DOHH2 (cell line): Measurements from ENCODE around the gene ASB7.

Experiments
- H3F3A ChIP-seq: fragments of 200-600 bp; sonication (generic), shearing (Covaris generic); 2 replicates; pipeline ENCODE4 v1.6.0; 2016; ENCODE audit warnings: antibody characterized with exemption, mild to moderate bottlenecking; ENCODE audit not compliant: control insufficient read depth, insufficient read depth
- H3K27ac ChIP-seq: fragments of 200-600 bp; sonication (generic); 2 replicates; pipeline ENCODE4 v1.5.1; 2014; ENCODE audit warnings: low read depth, mild to moderate bottlenecking, low read length, moderate library complexity
- H3K27me3 ChIP-seq: fragments of 200-600 bp; sonication (generic); 2 replicates; pipeline ENCODE4 v1.6.1; 2014; ENCODE audit warnings: mild to moderate bottlenecking, low read length, mixed read lengths; ENCODE audit not compliant: control insufficient read depth
- H3K36me3 ChIP-seq: fragments of 200-600 bp; sonication (generic); 2 replicates; pipeline ENCODE4 v1.6.1; 2014; ENCODE audit warnings: mild to moderate bottlenecking, low read length, moderate library complexity, mixed read lengths; ENCODE audit not compliant: control insufficient read depth
- H3K4me1 ChIP-seq: fragments of 200-600 bp; sonication (generic); 2 replicates; pipeline ENCODE4 v1.6.1; 2014; ENCODE audit warnings: mild to moderate bottlenecking, low read length, mixed read lengths; ENCODE audit not compliant: control insufficient read depth
- H3K4me2 ChIP-seq: fragments of 200-600 bp; sonication (generic); 2 replicates; pipeline ENCODE4 v1.6.0; 2014; ENCODE audit warnings: mild to moderate bottlenecking, low read length, moderate library complexity
- H3K4me3 ChIP-seq: fragments of 200-600 bp; sonication (generic); 2 replicates; pipeline ENCODE4 v1.5.1; 2014; ENCODE audit warnings: mild to moderate bottlenecking, low read length, mixed read lengths
- H3K79me2 ChIP-seq: fragments of 200-600 bp; sonication (generic); 2 replicates; pipeline ENCODE4 v1.6.1; 2014; ENCODE audit warnings: mild to moderate bottlenecking, low read length, mixed read lengths; ENCODE audit not compliant: control insufficient read depth
- H3K9me2 ChIP-seq: fragments of 200-600 bp; sonication (generic); replicated peaks from 2 replicates; pipeline ENCODE4 v1.6.1; 2014; ENCODE audit warnings: mild to moderate bottlenecking, low read length, mixed read lengths; ENCODE audit not compliant: control insufficient read depth
- H3K9me3 ChIP-seq: fragments of 200-600 bp; sonication (generic); 2 replicates; pipeline ENCODE4 v1.6.1; 2014; ENCODE audit warnings: antibody characterized with exemption, low read length, mixed read lengths; ENCODE audit not compliant: control insufficient read depth, insufficient read depth
- H4K20me1 ChIP-seq: fragments of 200-600 bp; sonication (generic); 2 replicates; pipeline ENCODE4 v1.6.0; 2014; ENCODE audit warnings: low read depth, mild to moderate bottlenecking, antibody characterized with exemption, low read length, moderate library complexity; ENCODE audit not compliant: control insufficient read depth, insufficient read depth
- EZH2phosphoT487 ChIP-seq: fragments of 200-600 bp; sonication (generic); IDR thresholded peaks from 2 replicates; pipeline ENCODE4 v1.6.1; 2017; ENCODE audit warnings: borderline replicate concordance, mild to moderate bottlenecking, antibody characterized with exemption, low read length, moderate library complexity, mixed read lengths
- TF ChIP-seq, protein P1 (sequence below): fragments of 200-600 bp; sonication (generic); IDR thresholded peaks from one replicate; pipeline ENCODE4 v1.5.1; 2014; ENCODE audit warnings: antibody characterized with exemption, mild to moderate bottlenecking, low read depth, low read length; ENCODE audit not compliant: poor library complexity, severe bottlenecking

ASB7 gene

DNA sequence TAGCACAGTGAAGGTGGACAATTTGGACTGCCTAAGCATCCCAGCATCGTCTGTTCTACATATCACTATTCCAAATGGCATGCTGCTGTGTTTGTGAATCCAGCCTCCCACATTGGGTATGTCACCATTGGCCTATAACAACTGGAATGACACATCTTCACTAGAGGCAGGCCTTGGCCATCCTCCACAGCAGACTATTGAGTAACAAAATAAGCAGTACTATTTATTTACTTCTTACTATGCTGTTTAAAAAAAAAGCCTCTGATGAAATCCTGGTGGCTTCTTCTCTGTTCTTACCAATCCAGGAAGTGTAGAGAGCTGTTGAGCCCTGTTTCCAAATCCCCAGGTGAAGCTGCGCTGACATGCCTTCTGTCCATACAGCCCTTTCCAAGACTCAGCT lies 43.1 kb upstream of the ASB7 start:
- H3K79me2 ChIP-seq: no peaks in the 10 kb centered on the region
- no peaks in the 10 kb centered on the region for H3K4me1 ChIP-seq
- H3K4me3 ChIP-seq: no peak overlapping the region
- TF ChIP-seq, protein P1, sequence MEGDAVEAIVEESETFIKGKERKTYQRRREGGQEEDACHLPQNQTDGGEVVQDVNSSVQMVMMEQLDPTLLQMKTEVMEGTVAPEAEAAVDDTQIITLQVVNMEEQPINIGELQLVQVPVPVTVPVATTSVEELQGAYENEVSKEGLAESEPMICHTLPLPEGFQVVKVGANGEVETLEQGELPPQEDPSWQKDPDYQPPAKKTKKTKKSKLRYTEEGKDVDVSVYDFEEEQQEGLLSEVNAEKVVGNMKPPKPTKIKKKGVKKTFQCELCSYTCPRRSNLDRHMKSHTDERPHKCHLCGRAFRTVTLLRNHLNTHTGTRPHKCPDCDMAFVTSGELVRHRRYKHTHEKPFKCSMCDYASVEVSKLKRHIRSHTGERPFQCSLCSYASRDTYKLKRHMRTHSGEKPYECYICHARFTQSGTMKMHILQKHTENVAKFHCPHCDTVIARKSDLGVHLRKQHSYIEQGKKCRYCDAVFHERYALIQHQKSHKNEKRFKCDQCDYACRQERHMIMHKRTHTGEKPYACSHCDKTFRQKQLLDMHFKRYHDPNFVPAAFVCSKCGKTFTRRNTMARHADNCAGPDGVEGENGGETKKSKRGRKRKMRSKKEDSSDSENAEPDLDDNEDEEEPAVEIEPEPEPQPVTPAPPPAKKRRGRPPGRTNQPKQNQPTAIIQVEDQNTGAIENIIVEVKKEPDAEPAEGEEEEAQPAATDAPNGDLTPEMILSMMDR: no peak
- TF ChIP-seq EZH2phosphoT487: no peak
- no peaks in the 10 kb centered on the region for H3K36me3 ChIP-seq
- H3K9me2 ChIP-seq: no peaks in the 10 kb centered on the region
- no peak overlapping the region for H3K27ac ChIP-seq
- no peaks in the 10 kb centered on the region for H3K27me3 ChIP-seq
- H4K20me1 ChIP-seq: no peaks in the 10 kb centered on the region
- no peaks in the 10 kb centered on the region for H3F3A ChIP-seq
- H3K9me3 ChIP-seq: no peaks in the 10 kb centered on the region
- H3K4me2 ChIP-seq: no peak overlapping the region

DNA sequence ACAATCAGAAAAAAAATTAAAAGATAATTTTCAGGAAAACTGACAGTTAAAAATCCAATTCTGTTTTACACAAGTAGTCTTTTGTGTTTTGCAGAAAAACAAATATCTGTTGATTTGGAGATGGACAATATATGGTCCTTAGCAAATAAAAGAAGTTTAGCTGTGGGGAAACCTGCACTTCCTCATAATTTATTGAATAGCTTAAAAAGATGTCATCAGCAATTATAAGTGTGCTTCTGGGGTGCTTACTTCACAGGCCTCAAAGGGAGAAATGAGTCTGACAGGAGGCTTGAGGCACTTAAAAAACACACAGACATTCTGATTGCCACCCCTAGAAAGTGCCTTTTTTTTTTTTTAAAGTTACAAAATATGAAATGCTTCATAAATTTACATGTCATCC lies 42.1 kb upstream of the ASB7 start:
- Histone ChIP-seq H3K36me3 (no peaks in the 10 kb centered on the region), H3K79me2 (no peaks in the 10 kb centered on the region), H3K4me2 (no peak overlapping the region), H4K20me1 (no peaks in the 10 kb centered on the region), H3K4me1 (no peaks in the 10 kb centered on the region), H3K4me3 (no peak overlapping the region), H3K9me2 (no peaks in the 10 kb centered on the region), H3F3A (no peaks in the 10 kb centered on the region), H3K9me3 (no peaks in the 10 kb centered on the region), H3K27ac (no peak overlapping the region), H3K27me3 (no peaks in the 10 kb centered on the region)
- TF ChIP-seq, protein P1: no peak
- TF ChIP-seq EZH2phosphoT487: no peak

DNA sequence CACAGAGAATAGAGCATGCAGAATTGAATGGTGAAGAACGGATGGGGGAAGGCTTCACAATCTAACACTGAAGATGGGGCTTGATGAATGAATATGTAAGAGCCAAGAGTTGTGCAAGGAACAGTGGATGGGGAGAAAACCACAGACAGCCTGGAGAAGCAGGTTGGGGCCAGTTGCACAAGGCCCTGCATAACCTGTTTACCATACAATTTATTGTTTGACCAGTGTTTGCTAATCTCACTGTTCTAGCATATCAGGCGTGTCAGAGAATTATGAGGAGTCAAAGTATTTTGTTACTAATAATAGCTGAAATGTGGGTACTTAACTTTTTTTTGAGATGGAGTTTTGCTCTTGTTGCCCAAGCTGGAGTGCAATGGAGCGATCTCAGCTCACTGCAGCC lies 36.8 kb upstream of the ASB7 start:
- no peaks in the 10 kb centered on the region for H3K4me1 ChIP-seq
- H3K4me2 ChIP-seq: no peak overlapping the region
- no peaks in the 10 kb centered on the region for H3K9me2 ChIP-seq
- no peak overlapping the region for H3K4me3 ChIP-seq
- H3K9me3 ChIP-seq: no peaks in the 10 kb centered on the region
- H3K27me3 ChIP-seq: no peaks in the 10 kb centered on the region
- H3K36me3 ChIP-seq: peaks cover 10% of the 10 kb centered on the region; the same call in 1 of the 2 replicates
- TF ChIP-seq, protein P1: no peak
- no peak for TF ChIP-seq EZH2phosphoT487
- H4K20me1 ChIP-seq: no peaks in the 10 kb centered on the region
- H3F3A ChIP-seq: no peaks in the 10 kb centered on the region
- H3K79me2 ChIP-seq: no peaks in the 10 kb centered on the region
- H3K27ac ChIP-seq: no peak overlapping the region
